IMR-90 (cell line): Measurements from ENCODE around the gene ATF6B. TPM values are rescaled to one million over a fixed set of nuclear protein-coding genes. Genes with fewer than 3 reads are reported as not detected.

Experiments used
- ATAC-seq: fragments of 200-7000 bp; cut with Tn5 transposase; 2 replicates; pipeline ENCODE4 v1.9.1; 2020; ENCODE audit warnings: low read depth, mild to moderate bottlenecking, moderate library complexity
- BruUV-seq: library from RNA; stranded (reverse); fragments of 400-500 nt; replicated peaks from 2 replicates; lab custom pipeline; 2021; lab: Mats Ljungman, UMichigan
- CTCF ChIA-PET: fragments of 300-600 bp; formaldehyde crosslinking; extraction: SDS; loops from one replicate; lab custom pipeline; 2021; ENCODE audit warnings: antibody characterized with exemption; lab: Yijun Ruan, JAX
- POLR2A ChIA-PET: fragments of 300-600 bp; sonication (Branson Sonifier 250); formaldehyde crosslinking; loops from one replicate; lab custom pipeline; 2022; ENCODE audit warnings: antibody characterized with exemption; ENCODE audit not compliant: unreplicated experiment; lab: Charles Lee
- DNase-seq: peaks from one replicate; pipeline ENCODE4 v3.0.0; 2013
- H2AFZ ChIP-seq: replicated peaks from 2 replicates; pipeline ENCODE3; 2013; ENCODE audit warnings: low read length, mild to moderate bottlenecking; ENCODE audit not compliant: poor library complexity
- H2AK5ac ChIP-seq: 2 replicates; pipeline ENCODE4 v1.6.1; 2013; ENCODE audit warnings: low read depth, low read length, inconsistent platforms
- H2AK9ac ChIP-seq: replicated peaks from 2 replicates; pipeline ENCODE3; 2013; ENCODE audit warnings: mild to moderate bottlenecking, low read depth, low read length, moderate library complexity; ENCODE audit not compliant: poor library complexity
- H2BK120ac ChIP-seq: 2 replicates; pipeline ENCODE4 v1.6.1; 2013; ENCODE audit warnings: low read depth, low read length, inconsistent platforms
- H2BK15ac ChIP-seq: 3 replicates; pipeline ENCODE4 v1.6.1; 2013; ENCODE audit warnings: low read depth, low read length, inconsistent platforms
- H2BK20ac ChIP-seq: 2 replicates; pipeline ENCODE4 v1.6.1; 2013; ENCODE audit warnings: low read depth, mild to moderate bottlenecking, inconsistent platforms, low read length, moderate library complexity
- H2BK5ac ChIP-seq: 2 replicates; pipeline ENCODE4 v1.6.1; 2013; ENCODE audit warnings: mild to moderate bottlenecking, low read depth, low read length, inconsistent platforms; ENCODE audit not compliant: poor library complexity, severe bottlenecking
- H3K14ac ChIP-seq: replicated peaks from 2 replicates; pipeline ENCODE4 v1.6.1; 2013; ENCODE audit warnings: low read depth, low read length, inconsistent platforms
- H3K18ac ChIP-seq: 2 replicates; pipeline ENCODE4 v1.6.1; 2013; ENCODE audit warnings: low read depth, low read length, control low read depth
- H3K23ac ChIP-seq: 2 replicates; pipeline ENCODE4 v1.6.1; 2013; ENCODE audit warnings: low read depth, low read length, inconsistent platforms
- H3K27ac ChIP-seq: 2 replicates; pipeline ENCODE4 v1.5.1; 2013; ENCODE audit warnings: mild to moderate bottlenecking, control low read depth, low read length; ENCODE audit not compliant: insufficient read depth
- H3K27me3 ChIP-seq: 2 replicates; pipeline ENCODE4 v1.6.1; 2013; ENCODE audit warnings: low read length; ENCODE audit not compliant: control insufficient read depth, insufficient read depth
- H3K36me3 ChIP-seq: 2 replicates; pipeline ENCODE4 v1.6.1; 2013; ENCODE audit warnings: low read length, mixed read lengths; ENCODE audit not compliant: control insufficient read depth, insufficient read depth
- H3K4ac ChIP-seq: 2 replicates; pipeline ENCODE4 v1.6.1; 2013; ENCODE audit warnings: low read depth, low read length, inconsistent platforms
- H3K4me1 ChIP-seq: 2 replicates; pipeline ENCODE4 v1.6.1; 2013; ENCODE audit warnings: low read length, mixed read lengths; ENCODE audit not compliant: control insufficient read depth, insufficient read depth
- H3K4me2 ChIP-seq: 2 replicates; pipeline ENCODE4 v1.6.1; 2013; ENCODE audit warnings: low read depth, mild to moderate bottlenecking, control low read depth, low read length, moderate library complexity
- H3K4me3 ChIP-seq: 2 replicates; pipeline ENCODE4 v1.5.1; 2013; ENCODE audit warnings: low read depth, mild to moderate bottlenecking, control low read depth, low read length, moderate library complexity; ENCODE audit not compliant: insufficient read depth
- H3K56ac ChIP-seq: 2 replicates; pipeline ENCODE4 v1.6.1; 2013; ENCODE audit warnings: low read length, inconsistent platforms; ENCODE audit not compliant: insufficient read depth; ENCODE audit errors: extremely low read depth
- H3K79me1 ChIP-seq, 2 experiments: 2 replicates each; pipeline ENCODE4 v1.6.1; 2013; ENCODE audit warnings: low read length in 2 of 2, inconsistent platforms in 1 of 2, low read depth in 1 of 2
- H3K9ac ChIP-seq: 2 replicates; pipeline ENCODE4 v1.6.1; 2013; ENCODE audit warnings: low read depth, low read length, control low read depth
- H3K9me1 ChIP-seq: 2 replicates; pipeline ENCODE4 v1.6.1; 2013; ENCODE audit warnings: low read length, inconsistent platforms; ENCODE audit not compliant: insufficient read depth
- H3K9me3 ChIP-seq: 2 replicates; pipeline ENCODE4 v1.6.1; 2013; ENCODE audit warnings: low read length; ENCODE audit not compliant: control insufficient read depth, insufficient read depth
- H4K20me1 ChIP-seq: 2 replicates; pipeline ENCODE4 v1.6.1; 2013; ENCODE audit warnings: low read length, inconsistent platforms; ENCODE audit not compliant: insufficient read depth
- H4K5ac ChIP-seq: 2 replicates; pipeline ENCODE4 v1.6.1; 2013; ENCODE audit warnings: mild to moderate bottlenecking, low read depth, low read length, control low read depth
- H4K8ac ChIP-seq, 2 experiments: 2 replicates each; pipeline ENCODE4 v1.6.1; 2013; ENCODE audit warnings: low read depth in 2 of 2, low read length in 2 of 2, control low read depth in 1 of 2, inconsistent platforms in 1 of 2
- H4K91ac ChIP-seq: 2 replicates; pipeline ENCODE4 v1.6.1; 2013; ENCODE audit warnings: low read depth, low read length, inconsistent platforms; ENCODE audit not compliant: insufficient read depth
- BHLHE40 ChIP-seq: fragments of 150-350 bp; IDR thresholded peaks from 2 replicates; pipeline ENCODE4 v1.6.1; 2016; ENCODE audit warnings: mild to moderate bottlenecking, low read depth, low read length
- CEBPB ChIP-seq: IDR thresholded peaks from 2 replicates; pipeline ENCODE4 v1.6.1; 2012; ENCODE audit warnings: low read depth, low read length, improper control_type of control experiment
- CHD1 ChIP-seq: IDR thresholded peaks from 2 replicates; pipeline ENCODE4 v1.6.1; 2012; ENCODE audit warnings: low read depth, low read length, improper control_type of control experiment
- MAFK ChIP-seq: IDR thresholded peaks from 2 replicates; pipeline ENCODE4 v1.6.1; 2012; ENCODE audit warnings: low read depth, low read length, improper control_type of control experiment
- MAZ ChIP-seq: IDR thresholded peaks from 2 replicates; pipeline ENCODE4 v1.6.1; 2012; ENCODE audit warnings: low read depth, mild to moderate bottlenecking, low read length, improper control_type of control experiment, moderate library complexity, borderline replicate concordance
- NFE2L2 ChIP-seq: fragments of 150-350 bp; IDR thresholded peaks from 2 replicates; pipeline ENCODE4 v1.6.1; 2016; ENCODE audit warnings: low read depth, mild to moderate bottlenecking, low read length
- POLR2A ChIP-seq: IDR thresholded peaks from 2 replicates; pipeline ENCODE4 v1.6.1; 2012; ENCODE audit warnings: mild to moderate bottlenecking, low read depth, low read length
- RCOR1 ChIP-seq: IDR thresholded peaks from 2 replicates; pipeline ENCODE4 v1.6.1; 2012; ENCODE audit warnings: mild to moderate bottlenecking, low read length, improper control_type of control experiment; ENCODE audit not compliant: insufficient replicate concordance
- RFX5 ChIP-seq: IDR thresholded peaks from 2 replicates; pipeline ENCODE4 v1.8.0; 2012; ENCODE audit warnings: low read depth, mild to moderate bottlenecking, low read length, moderate library complexity
- SMC3 ChIP-seq: fragments of 150-350 bp; IDR thresholded peaks from 2 replicates; pipeline ENCODE4 v1.6.1; 2016; ENCODE audit warnings: low read depth, mild to moderate bottlenecking, antibody characterized with exemption, low read length, moderate library complexity
- WGBS, 2 experiments: methylation state at CpG; one replicate each; pipeline versions ENCODE4 v1.1.5 to v1.1.7; 2013; ENCODE audit warnings: missing lambda C conversion rate in 2 of 2; ENCODE audit not compliant: insufficient read length in 1 of 2; ENCODE audit errors: extremely low coverage in 2 of 2; 5-methylcytosine and 5-hydroxymethylcytosine counted together
- dilution Hi-C: fragments of 300-500 bp; cut with HindIII; formaldehyde crosslinking; loops from one replicate; pipeline ENCODE4 v1.14.3; 2018; ENCODE audit warnings: low sequenced_read_pairs; ENCODE audit not compliant: unreplicated experiment
- in situ Hi-C: fragments of 300-500 bp; cut with MboI; formaldehyde crosslinking; loops from 3 replicates; pipeline ENCODE4 v1.14.3; 2019; ENCODE audit warnings: low sequenced_read_pairs, inconsistent platforms, mixed read lengths
- intact Hi-C: fragments of 100-400 bp; cut with micrococcal nuclease; formaldehyde crosslinking; loops from 2 replicates; pipeline ENCODE4 v1.10.0; 2022
- polyA plus RNA-seq, 3 experiments: library from polyadenylated mRNA; depleted of rRNA; stranded (reverse); fragments of >200 nt; gene quantifications; 2 replicates each; pipeline ENCODE4 v1.2.3, GENCODE V29; 2012; ENCODE audit warnings: low replicate concordance in 1 of 3
- total RNA-seq: library from RNA; depleted of rRNA; stranded (reverse); fragments of >200 nt; gene quantifications from 2 replicates; pipeline ENCODE4 v1.2.3, GENCODE V29; 2012

Gene ATF6B
- total and polyA plus RNA-seq, 2 of the 4 experiments (the other 2 are of a cell fraction) = 7.9 to 69.6 TPM

DNA sequence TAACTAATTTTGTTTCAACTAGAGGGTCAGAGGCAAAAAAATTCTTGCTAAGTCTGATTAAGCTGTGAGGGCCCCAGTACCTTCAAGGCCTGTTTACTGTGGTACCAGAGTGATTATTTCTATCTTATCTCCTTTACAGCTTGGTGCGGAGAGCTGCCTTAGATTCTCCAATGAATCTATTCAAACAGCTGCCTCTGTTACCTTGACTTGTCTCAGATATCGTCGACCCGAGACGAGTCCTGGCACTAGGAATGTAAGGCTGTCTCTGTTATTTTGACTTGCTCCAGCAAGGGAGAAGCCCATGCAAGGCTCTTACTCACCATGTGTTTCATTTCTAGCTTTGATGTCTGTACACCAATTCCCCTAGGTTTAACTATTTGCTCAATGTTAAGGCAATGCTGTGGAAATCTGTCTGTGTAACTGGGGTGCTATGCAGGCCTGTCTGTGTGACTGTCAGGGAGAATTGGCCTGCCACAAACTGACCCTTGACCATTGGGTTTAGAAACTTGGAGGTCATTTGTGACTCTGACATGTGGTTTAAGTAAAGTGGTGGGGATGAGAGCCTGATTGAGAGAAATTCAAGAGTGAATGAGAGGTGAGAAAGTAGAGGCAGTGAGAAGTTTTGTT is 12.5 kb upstream of the ATF6B start:
- CTCF ChIA-PET = interaction anchor here (0.9 kb wide), 1 partner anchor 21 kb away, joined by 3 read pairs; no protein-coding TSS in a partner anchor
- no peak for DNase-seq
- no peak overlapping the region for H2AK5ac ChIP-seq
- no peak overlapping the region for H3K14ac ChIP-seq
- H3K56ac ChIP-seq = no peak overlapping the region
- POLR2A ChIA-PET = no interaction called here
- no peaks in the 10 kb centered on the region for H4K20me1 ChIP-seq
- H2BK5ac ChIP-seq = no peak overlapping the region
- WGBS, 2 experiments = 60% methylated on average over 1 of the region's 5 CpGs; no CpG with 5 or more reads in 1 of the 2 experiments
- no peaks in the 10 kb centered on the region for H3K79me1 ChIP-seq
- no peak overlapping the region for H4K91ac ChIP-seq
- dilution Hi-C loops (no loop called here), in situ Hi-C loops (no loop called here), intact Hi-C loops (no loop called here)
- H4K5ac ChIP-seq = no peak overlapping the region
- BruUV-seq = no TSS peak
- no peak overlapping the region for H3K4me3 ChIP-seq
- H3K9me1 ChIP-seq = no peaks in the 10 kb centered on the region; the same call in 1 of the 2 replicates
- H3K9ac ChIP-seq = no peak overlapping the region
- H2AFZ ChIP-seq = no peak overlapping the region
- no peaks in the 10 kb centered on the region for H3K36me3 ChIP-seq
- H3K4me1 ChIP-seq = peaks cover 7% of the 10 kb centered on the region; the same call in 1 of the 2 replicates
- peaks cover 1% of the 10 kb centered on the region; the same call in 1 of the 2 replicates for H3K27me3 ChIP-seq
- H3K9me3 ChIP-seq = no peaks in the 10 kb centered on the region
- H2BK15ac ChIP-seq = no peak overlapping the region
- H3K23ac ChIP-seq = no peak overlapping the region
- H2BK120ac ChIP-seq = no peak overlapping the region
- H3K27ac ChIP-seq = no peak overlapping the region
- no peak overlapping the region for H4K8ac ChIP-seq
- no peak overlapping the region for H3K4ac ChIP-seq
- H3K18ac ChIP-seq = no peak overlapping the region
- no peak overlapping the region; the same call in 1 of the 2 replicates for H3K4me2 ChIP-seq
- H2AK9ac ChIP-seq = no peak overlapping the region
- ATAC-seq = peak; percentile 48
- no peak for TF ChIP-seq RCOR1
- TF ChIP-seq NFE2L2 = no peak
- no peak for TF ChIP-seq MAFK
- TF ChIP-seq CEBPB = no peak
- no peak for TF ChIP-seq SMC3
- no peak for TF ChIP-seq POLR2A
- no peak for TF ChIP-seq BHLHE40
- TF ChIP-seq MAZ = no peak
- TF ChIP-seq CHD1 = no peak
- no peak for TF ChIP-seq RFX5
- H2BK20ac ChIP-seq = no peak overlapping the region
